HG03095 (cell line): ENCODE measurements around the gene TMEM59.
"Not testable (repeated sequence)": the region's sequence is repeated elsewhere in the genome, so short reads cannot be mapped to it uniquely, and the experiment has no call there.

Source experiments
- ATAC-seq: cut with Tn5 transposase; IDR thresholded peaks from one replicate; pipeline ENCODE4 v1.9.1; 2021; ENCODE audit warnings: moderate library complexity; ENCODE audit not compliant: unreplicated experiment

The TMEM59 gene

DNA sequence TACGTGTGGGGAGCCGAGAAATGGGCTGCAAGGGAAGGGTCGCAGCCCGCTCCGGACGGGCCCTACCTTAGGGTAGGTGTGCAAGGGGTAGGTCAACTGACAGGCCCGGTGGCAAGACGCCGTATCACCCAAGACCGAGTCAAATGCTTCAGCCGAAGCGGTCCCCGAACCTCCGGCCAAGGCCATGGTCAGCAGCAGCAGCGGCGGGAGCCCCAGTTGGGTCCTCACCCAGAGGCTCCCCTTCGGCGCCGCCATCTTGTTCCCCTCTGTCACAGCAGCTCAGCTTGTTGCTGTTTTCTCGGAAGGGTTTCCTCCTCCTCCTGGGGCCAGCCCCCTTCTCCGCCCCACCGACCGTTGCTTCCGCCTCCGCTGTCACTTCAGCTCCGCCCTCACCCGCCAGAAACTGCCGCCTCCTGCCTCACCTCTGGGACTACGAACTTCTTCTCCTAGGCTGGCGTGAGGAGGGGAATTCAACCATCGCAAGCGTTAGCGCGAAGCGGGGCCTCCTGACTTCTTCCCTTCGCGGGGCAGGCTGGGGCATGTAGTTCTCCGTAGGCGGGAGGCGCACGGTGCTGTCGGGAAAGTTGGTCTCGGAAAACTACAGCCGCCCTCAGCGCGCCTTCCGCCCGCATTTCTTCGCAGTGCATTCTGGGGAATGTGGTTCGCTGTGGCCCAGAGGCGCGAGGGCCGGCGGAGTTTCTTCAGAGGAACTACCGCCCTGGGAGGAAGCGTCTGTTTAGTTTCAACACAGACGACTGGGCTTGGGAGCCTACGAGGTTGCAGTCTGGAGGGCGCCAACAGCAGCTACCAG lies at the start of gene TMEM59, which contains the start of gene TCEANC2:
Gene TMEM59, minus strand, starts transcription at position 271 of the 811 bp plus-strand sequence. Its CDS starts 16 bp downstream, at position 255.
Gene TCEANC2, plus strand, starts transcription at position 675 of the 811 bp plus-strand sequence. CDS start 815 bp downstream, outside the sequence.
- peak; percentile 90 for ATAC-seq

- no peak for ATAC-seq
Observed at GRCh38 chr1:54100500-54100899, 47.5 kb upstream of the TMEM59 start.

GRCh38 chr1:54099061-54099610 lies 46.1 kb upstream of the TMEM59 start:
- no peak for ATAC-seq

GRCh38 chr1:54096877-54097240 lies 43.9 kb upstream of the TMEM59 start:
- no peak for ATAC-seq

DNA sequence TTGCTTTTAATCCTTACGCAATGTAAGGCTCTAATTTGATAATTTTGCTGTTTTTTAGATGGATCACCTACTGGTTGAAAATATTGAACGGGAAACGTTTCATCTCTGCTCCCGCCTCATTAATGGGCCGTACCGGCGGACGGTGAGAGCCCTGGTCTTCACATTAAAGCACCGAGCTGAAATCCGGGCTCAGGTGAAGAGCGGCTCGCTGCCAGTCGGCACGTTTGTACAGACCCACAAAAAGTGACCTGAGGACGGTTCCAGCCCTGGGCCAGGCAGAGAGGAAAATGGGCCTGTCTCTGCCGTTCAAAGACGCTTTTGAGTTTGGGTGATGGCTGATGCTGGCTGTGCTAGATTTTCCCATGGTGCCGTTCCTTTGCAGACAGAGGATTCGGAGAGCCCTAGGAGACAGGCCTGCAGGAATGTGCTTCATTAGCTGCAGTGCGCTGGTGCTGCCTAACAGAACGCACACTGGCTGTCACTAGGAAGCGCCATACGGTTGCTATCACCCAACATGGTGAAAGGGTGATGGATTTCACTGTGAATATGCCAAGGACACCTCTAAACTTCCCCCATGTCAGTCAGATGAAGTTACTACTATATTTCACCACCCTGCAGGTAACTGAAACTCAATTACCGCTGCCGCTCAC lies 43.3 kb upstream of the TMEM59 start:
- no peak for ATAC-seq

GRCh38 chr1:54095546-54096226 lies 42.7 kb upstream of the TMEM59 start:
- no peak for ATAC-seq

GRCh38 chr1:54094730-54095105 lies 41.7 kb upstream of the TMEM59 start:
- ATAC-seq, result not testable (repeated sequence)

- no peak for ATAC-seq
Observed at GRCh38 chr1:54094001-54094729, 41.2 kb upstream of the TMEM59 start.

DNA sequence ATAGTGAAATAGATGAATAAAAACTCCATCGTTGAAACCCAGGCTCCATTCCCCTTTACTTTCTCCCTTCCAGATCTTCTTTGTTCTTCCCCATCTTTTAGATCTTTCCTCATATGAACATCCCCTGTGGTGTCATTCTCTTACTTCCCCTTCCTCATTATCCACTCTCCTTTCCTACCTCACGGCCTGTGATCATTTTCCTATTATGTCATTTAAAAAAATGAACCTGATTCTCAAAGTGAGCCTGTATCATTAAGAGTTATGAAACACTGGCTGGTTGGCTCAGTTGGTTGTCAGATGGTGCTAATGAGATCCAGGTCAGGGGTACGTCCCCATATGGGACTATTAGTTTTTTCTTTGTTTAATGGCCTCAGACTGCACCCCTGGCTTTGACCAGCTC lies 38.7 kb upstream of the TMEM59 start:
- ATAC-seq, result no peak

DNA sequence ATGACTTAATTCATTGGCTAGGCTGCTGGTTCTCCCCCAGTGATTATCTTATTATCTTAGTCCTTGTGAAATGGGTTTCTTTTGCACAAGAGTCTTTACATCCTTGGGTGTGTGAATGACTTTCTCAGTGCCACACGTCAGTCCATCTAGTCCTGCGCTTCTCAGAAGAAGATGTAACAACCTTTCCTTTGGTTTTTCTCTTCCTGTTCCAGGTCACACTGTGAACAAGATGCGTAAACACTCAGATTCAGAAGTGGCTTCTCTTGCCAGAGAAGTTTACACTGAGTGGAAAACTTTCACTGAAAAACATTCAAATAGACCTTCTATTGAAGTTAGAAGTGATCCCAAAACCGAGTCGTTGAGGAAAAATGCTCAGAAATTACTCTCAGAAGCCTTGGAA lies 35.4 kb upstream of the TMEM59 start:
- ATAC-seq, result no peak

DNA sequence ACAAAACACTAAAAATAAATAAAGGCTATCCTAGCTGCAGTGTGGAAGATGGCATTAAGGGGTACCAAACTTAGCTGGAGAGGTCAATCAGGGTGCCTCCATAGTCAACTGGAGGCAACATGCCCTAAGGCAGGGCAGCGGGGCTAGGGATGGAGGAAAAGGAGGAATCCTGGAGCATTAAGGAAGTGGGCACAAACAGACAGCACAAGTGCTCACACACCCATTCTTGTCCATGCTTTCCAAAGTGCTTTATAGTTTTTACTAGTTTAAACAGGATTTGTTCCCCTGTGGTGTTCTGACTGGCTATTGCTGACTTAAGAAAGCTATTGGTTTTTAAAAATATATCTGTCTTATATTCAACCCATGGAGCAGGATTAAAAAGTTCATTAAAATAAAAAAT lies 33.8 kb upstream of the TMEM59 start:
- no peak for ATAC-seq

GRCh38 chr1:54084794-54085193 lies 31.8 kb upstream of the TMEM59 start:
- no peak for ATAC-seq

DNA sequence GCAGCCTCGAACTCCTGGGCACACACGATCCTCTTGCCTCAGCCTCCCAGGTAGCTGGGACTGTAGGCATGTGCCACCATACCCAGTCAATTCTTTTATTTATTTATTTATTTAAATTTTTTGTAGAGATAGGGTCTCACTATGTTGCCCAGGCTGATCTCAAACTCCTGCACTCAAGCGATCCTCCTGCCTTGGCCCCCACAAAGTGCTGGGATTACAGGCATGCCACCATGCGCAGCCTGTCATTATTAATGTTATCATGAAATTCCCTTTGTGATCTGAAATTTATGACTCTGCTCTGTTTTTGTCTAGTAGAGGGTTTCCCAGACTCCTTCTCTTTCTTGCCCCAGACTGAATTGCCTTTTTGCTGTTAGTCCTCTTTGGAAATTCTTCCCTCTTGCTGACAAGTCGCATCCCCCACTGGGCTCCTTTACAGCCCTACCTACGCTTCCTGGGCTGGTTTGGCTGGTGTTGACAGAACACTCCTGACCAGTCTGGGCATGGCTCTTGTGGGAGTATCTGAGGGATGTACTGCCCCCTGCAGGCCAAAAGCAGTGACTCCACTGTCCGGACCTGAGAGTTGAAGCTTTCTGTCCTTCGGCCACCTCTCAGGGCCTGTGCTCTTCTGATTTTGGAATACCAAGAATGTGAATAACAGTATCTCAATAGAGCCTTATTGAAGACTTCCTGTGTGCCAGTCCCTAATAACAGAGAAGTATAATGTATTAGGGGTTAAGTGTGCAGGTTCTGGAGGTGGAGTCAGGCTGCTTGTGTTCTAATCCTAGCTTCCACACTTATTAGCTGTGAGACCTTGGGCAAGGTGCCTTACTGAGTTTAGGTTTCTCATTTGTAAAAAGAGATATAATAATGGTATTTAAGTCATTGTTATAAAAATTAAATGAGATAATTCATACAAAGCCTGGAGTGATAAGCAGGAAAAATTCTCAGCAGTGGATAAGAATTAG lies 28.6 kb upstream of the TMEM59 start:
- ATAC-seq, result no peak

DNA sequence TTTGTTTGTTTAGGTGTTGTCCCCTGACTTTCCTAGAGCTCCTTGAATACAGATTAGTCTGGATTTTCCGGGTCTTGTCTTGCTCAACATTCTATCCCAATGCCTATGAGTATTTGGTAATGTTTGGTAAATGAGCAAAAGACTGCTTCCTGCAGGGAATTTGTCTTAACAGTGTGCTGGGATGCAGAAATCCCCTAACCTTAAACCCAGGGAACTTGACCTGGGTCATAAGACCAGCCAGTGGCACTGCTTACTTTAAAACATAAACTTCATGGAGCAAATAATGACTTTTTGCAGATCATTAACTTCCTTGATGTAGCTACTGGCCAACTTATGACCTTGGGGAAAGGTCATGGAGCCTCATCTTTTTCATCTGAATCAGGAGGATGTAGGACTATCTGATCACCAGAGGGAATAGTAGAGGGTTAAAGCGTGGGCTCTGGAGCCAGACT lies 27.6 kb upstream of the TMEM59 start:
- ATAC-seq, result no peak

- ATAC-seq, result no peak
Observed at GRCh38 chr1:54077359-54077758, 24.4 kb upstream of the TMEM59 start.

- peak; percentile 66 for ATAC-seq
Observed at GRCh38 chr1:54070171-54070837, 17.3 kb upstream of the TMEM59 start.

DNA sequence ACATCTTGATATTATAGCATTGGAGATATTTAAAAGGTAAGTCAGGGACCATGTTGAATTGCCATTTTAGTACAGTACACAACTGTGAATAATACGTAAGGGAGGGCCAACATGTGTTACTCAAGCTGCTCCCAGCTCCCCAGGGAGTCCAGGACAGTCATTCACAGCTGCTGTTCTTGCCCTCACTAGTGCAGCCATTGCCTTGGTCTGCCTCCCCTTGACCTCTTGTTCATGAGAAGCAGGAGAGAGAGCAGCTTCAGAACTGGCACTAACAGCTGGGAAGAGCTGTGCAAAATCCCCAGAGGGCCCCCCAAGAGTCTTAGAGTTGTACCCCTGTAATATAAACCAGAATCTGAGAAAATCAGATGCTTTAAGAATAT lies 16.8 kb upstream of the TMEM59 start:
- ATAC-seq, result peak; percentile 10

GRCh38 chr1:54064299-54064698 lies 11.3 kb upstream of the TMEM59 start:
- ATAC-seq, result no peak

- ATAC-seq, result no peak
Observed at GRCh38 chr1:54054438-54054749, 1.4 kb upstream of the TMEM59 start.
